Lower leg skin (tissue), 4 donors: ENCODE data around the gene MMP2. TPM values are rescaled to one million over a fixed set of nuclear protein-coding genes. Genes with fewer than 3 reads are reported as not detected.

Experiments used
- DNase-seq, 2 donors: peaks; one replicate each; pipeline ENCODE4 v3.0.0-alpha.2; 2019; ENCODE audit warnings: low spot score in 2 of 2
- H3K4me3 ChIP-seq: fragments of 200-600 bp; sonication (generic); 2 replicates; pipeline ENCODE4 v1.5.1; 2017; ENCODE audit warnings: mild to moderate bottlenecking, low read depth; ENCODE audit not compliant: poor library complexity, severe bottlenecking
- POLR2A ChIP-seq, 2 donors: fragments of 450-650 bp; IDR thresholded peaks; one replicate each; pipeline ENCODE4 v1.6.1; 2016 to 2017; ENCODE audit warnings: antibody characterized with exemption in 2 of 2, mild to moderate bottlenecking in 1 of 2, moderate library complexity in 1 of 2
- whole genome bisulfite sequencing, 2 donors: methylation state at CpG; one replicate each; pipeline ENCODE4 v1.1.5; 2018; 5-methylcytosine and 5-hydroxymethylcytosine counted together
- intact Hi-C: fragments of 100-400 bp; cut with DNase I; formaldehyde crosslinking; loops from one replicate; pipeline ENCODE4 v1.15.0; 2023; ENCODE audit warnings: low total_unique reads
- total RNA-seq, 4 donors: library from RNA; depleted of rRNA; stranded (reverse); fragments of >200 nt; gene quantifications; one replicate each; pipeline ENCODE4 v1.1.0, GENCODE V29; 2016
- TF ChIP-seq, protein P1 (sequence below), 3 donors: fragments of 450-650 bp; IDR thresholded peaks; one replicate each; pipeline ENCODE4 v1.5.1; 2016; ENCODE audit warnings: antibody characterized with exemption in 3 of 3, mild to moderate bottlenecking in 3 of 3, moderate library complexity in 2 of 3

The MMP2 gene
- total RNA-seq, 4 donors from 2014 or later, result 152 to 516 (median 223) TPM

DNA sequence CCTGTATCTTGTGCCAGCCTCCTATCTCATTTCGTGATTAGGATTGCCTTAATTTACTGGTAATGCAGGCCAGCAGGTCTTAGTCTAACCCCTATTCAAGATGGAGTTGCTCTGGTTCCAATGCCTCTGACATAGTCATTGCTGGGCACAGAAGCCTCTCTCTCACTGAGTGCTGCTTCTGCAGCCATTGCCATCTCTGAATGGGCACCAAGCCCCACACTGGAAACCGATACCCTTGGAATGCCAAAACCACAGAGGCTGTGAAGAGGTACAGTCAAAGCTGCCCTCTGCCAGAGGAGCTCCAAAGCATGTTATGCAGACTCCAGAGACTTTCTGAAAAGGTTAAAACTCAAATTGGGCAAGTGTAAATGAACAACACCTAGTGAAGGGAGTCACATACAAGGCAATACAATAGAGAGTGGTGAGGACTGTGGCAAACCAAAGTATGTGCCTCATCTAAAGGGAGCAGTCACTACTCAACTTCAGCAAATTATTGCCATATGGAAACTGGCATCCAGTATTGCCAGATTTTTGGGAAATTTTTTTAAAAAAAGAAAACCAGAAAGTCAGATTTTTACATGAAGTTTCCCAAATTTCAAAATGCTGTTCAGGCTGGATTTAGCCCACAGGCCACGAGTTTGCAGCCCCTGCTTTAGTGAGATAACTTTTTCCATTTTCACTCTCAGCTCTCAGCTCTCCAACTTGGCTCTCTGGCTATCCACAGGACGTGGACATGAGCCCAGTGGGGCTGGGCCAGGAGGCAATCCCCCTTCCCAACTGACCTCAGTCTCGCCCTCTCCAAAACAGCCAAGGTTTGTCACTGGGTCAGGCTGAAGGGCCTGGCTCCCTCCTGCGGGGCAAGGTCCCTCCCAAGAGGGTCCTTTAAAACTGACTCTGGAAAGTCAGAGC lies 2.1 kb upstream of the MMP2 start:
- peak; percentile 50 to 90 for DNase-seq
- intact Hi-C loops, result no loop called here
- 72 to 75% methylated on average over 6 of the region's 6 CpGs for WGBS, 2 donors
- no peak for TF ChIP-seq POLR2A (IDR thresholded peaks at IDR 0.05)
- TF ChIP-seq, protein P1, sequence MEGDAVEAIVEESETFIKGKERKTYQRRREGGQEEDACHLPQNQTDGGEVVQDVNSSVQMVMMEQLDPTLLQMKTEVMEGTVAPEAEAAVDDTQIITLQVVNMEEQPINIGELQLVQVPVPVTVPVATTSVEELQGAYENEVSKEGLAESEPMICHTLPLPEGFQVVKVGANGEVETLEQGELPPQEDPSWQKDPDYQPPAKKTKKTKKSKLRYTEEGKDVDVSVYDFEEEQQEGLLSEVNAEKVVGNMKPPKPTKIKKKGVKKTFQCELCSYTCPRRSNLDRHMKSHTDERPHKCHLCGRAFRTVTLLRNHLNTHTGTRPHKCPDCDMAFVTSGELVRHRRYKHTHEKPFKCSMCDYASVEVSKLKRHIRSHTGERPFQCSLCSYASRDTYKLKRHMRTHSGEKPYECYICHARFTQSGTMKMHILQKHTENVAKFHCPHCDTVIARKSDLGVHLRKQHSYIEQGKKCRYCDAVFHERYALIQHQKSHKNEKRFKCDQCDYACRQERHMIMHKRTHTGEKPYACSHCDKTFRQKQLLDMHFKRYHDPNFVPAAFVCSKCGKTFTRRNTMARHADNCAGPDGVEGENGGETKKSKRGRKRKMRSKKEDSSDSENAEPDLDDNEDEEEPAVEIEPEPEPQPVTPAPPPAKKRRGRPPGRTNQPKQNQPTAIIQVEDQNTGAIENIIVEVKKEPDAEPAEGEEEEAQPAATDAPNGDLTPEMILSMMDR (IDR thresholded peaks at IDR 0.05), result no peak
- H3K4me3 ChIP-seq, result no peak overlapping the region

DNA sequence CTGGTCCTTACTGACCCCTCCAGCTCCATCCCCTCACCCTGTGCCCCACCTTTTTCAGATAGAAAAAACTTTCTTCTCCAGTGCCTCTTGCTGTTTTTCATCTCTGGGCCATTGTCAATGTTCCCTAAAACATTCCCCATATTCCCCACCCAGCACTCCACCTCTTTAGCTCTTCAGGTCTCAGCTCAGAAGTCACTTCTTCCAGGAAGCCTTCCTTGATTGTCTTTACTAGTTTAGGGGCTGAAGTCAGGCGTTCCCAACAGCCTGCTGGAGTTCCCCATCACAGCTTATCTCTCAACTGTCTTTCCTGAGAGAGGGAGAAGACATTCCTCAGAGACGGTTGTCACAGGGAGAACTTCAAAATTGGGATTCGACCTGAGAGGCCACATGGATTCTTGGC lies 1.3 kb upstream of the MMP2 start:
- intact Hi-C loops, result no loop called here
- TF ChIP-seq, protein P1 (IDR thresholded peaks at IDR 0.05), result no peak
- TF ChIP-seq POLR2A (IDR thresholded peaks at IDR 0.05), result no peak
- 82 to 94% methylated on average over 3 of the region's 3 CpGs for WGBS, 2 donors
- no peak overlapping the region for H3K4me3 ChIP-seq
- DNase-seq, result no peak

DNA sequence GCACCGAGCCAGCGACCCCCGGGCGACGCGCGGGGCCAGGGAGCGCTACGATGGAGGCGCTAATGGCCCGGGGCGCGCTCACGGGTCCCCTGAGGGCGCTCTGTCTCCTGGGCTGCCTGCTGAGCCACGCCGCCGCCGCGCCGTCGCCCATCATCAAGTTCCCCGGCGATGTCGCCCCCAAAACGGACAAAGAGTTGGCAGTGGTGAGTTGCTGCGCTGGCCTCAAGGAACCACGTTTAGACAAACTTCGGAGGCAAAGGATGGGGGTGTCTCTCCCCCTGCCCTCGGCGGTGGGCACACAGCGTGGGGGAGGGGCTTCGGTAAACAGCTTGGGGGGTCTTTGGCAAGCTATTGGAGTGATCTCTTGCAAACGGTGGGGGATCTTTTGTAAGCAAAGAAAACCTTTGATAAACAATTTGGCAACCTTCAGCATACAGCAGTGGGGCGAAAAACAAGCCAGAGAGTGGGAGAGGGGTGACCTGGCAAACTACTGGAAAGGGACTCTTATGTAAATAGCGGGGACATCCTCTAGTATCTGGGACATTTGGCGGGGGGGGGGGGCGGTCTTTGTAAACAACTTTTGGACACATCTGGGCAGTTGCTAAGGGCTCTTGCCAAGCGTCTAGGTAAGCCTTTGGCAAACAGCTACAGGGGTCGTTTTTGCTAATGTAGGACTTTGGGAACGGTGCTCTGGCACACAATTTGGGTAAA lies 587 bp downstream of the MMP2 start:
- intact Hi-C loops, result no loop called here
- DNase-seq, result no peak
- no peak for TF ChIP-seq POLR2A (IDR thresholded peaks at IDR 0.05)
- TF ChIP-seq, protein P1 (IDR thresholded peaks at IDR 0.05), result no peak
- 1% methylated on average over 26 to 30 of the region's 41 CpGs for WGBS, 2 donors
- H3K4me3 ChIP-seq, result peak overlapping the region; percentile 54

DNA sequence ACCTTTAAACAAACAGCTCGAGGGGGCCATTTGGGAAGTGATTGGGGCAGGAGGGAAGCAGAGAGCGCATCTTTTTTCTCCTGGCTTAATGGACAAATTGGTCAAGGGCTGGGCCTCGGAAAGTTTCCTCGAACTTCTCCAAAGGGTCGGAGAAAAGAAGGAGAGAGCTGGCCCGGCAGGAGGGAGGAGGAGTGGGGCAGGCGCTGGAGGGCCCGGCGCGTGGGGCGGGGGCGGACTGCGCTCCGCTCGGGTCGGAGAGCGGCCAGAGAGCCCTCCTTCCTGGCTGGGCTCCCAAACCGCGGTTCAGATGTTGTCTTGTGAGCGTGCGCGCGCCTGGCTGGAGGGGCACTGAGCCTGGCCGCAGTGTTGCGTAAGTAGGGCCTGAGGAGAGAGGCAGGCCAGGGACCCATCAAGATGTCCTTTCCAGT lies 1.2 kb downstream of the MMP2 start:
- H3K4me3 ChIP-seq, result peak overlapping the region; percentile 54
- intact Hi-C loops, result no loop called here
- peak; percentile 84 to 97 for DNase-seq
- TF ChIP-seq POLR2A (IDR thresholded peaks at IDR 0.05), result no peak
- TF ChIP-seq, protein P1 (IDR thresholded peaks at IDR 0.05), result no peak
- WGBS, 2 donors, result 1 to 7% methylated on average over 18 to 25 of the region's 25 CpGs

DNA sequence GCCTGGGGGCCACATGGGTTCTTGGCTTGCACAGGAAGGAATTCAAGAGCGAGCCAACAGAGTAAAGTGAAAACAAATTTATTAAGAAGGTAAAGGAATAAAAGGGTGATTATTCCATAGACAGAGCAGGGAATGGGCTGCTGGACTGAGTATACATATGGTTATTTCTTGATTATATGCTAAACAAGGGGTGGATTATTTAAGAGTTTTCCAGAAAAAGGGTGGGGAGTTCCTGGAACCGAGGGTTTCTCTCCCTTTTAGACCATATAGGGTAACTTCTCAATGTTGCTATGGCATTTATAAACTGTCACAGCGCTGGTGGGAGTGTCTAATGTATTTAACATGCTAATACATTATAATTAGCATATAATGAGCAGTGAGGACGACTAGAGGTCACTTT lies 2.0 kb downstream of the MMP2 start:
- intact Hi-C loops, result no loop called here
- TF ChIP-seq POLR2A (IDR thresholded peaks at IDR 0.05), result no peak
- TF ChIP-seq, protein P1 (IDR thresholded peaks at IDR 0.05), result no peak
- DNase-seq, result no peak
- no peak overlapping the region for H3K4me3 ChIP-seq
- 60 to 61% methylated on average over 4 of the region's 4 CpGs for WGBS, 2 donors
